HG03354 (cell line): Measurements from ENCODE around the gene SGO2.
"Not testable (repeated sequence)": the region's sequence is repeated elsewhere in the genome, so short reads cannot be mapped to it uniquely, and the experiment has no call there.

Source experiments
- ATAC-seq: cut with Tn5 transposase; IDR thresholded peaks from one replicate; pipeline ENCODE4 v1.9.1; 2021; ENCODE audit warnings: mild to moderate bottlenecking; ENCODE audit not compliant: unreplicated experiment, poor library complexity, severe bottlenecking

Gene SGO2

GRCh38 chr2:200587007-200587616, 61.1 kb downstream of the SGO2 start:
- no peak for ATAC-seq

GRCh38 chr2:200588076-200588678, 62.2 kb downstream of the SGO2 start:
- no peak for ATAC-seq

GRCh38 chr2:200590090-200590489, 64.1 kb downstream of the SGO2 start:
- no peak for ATAC-seq

- ATAC-seq, result no peak
These were observed 65.3 kb downstream of the SGO2 start for GRCh38 chr2:200591308-200591707.

- no peak for ATAC-seq
These were observed 66.5 kb downstream of the SGO2 start for GRCh38 chr2:200592406-200593075.

GRCh38 chr2:200593905-200594304, 67.9 kb downstream of the SGO2 start:
- no peak for ATAC-seq

GRCh38 chr2:200595913-200596312, 69.9 kb downstream of the SGO2 start:
- ATAC-seq, result no peak

GRCh38 chr2:200596774-200597570, 71.0 kb downstream of the SGO2 start:
- no peak for ATAC-seq

GRCh38 chr2:200599206-200599605, 73.2 kb downstream of the SGO2 start:
- no peak for ATAC-seq

GRCh38 chr2:200600549-200601225, 74.7 kb downstream of the SGO2 start:
- ATAC-seq, result no peak

- ATAC-seq, result no peak
These were observed 76.6 kb downstream of the SGO2 start for GRCh38 chr2:200602584-200602983.

- no peak for ATAC-seq
These were observed 78.0 kb downstream of the SGO2 start for GRCh38 chr2:200603972-200604371.

- ATAC-seq, result no peak
These were observed 78.7 kb downstream of the SGO2 start for GRCh38 chr2:200604571-200605255.

GRCh38 chr2:200608341-200609027, 82.5 kb downstream of the SGO2 start:
- no peak for ATAC-seq

- ATAC-seq, result no peak
These were observed 83.1 kb downstream of the SGO2 start for GRCh38 chr2:200609028-200609614.

GRCh38 chr2:200610217-200610616, 84.2 kb downstream of the SGO2 start:
- ATAC-seq, result not testable (repeated sequence)

GRCh38 chr2:200613692-200614091, 87.7 kb downstream of the SGO2 start:
- no peak for ATAC-seq

- ATAC-seq, result no peak
These were observed 88.2 kb downstream of the SGO2 start for GRCh38 chr2:200614249-200614648.
